Glomerular endothelial cell (primary cell): ENCODE results near the gene C1QTNF1. TPM values are rescaled to one million over a fixed set of nuclear protein-coding genes. Genes with fewer than 3 reads are reported as not detected.

ENCODE experiments used
- DNase-seq: peaks from one replicate; pipeline ENCODE4 v3.0.0-alpha.2; 2011; ENCODE audit warnings: low read depth, low spot score; ENCODE audit errors: extremely low read depth
- total RNA-seq: library from RNA; depleted of rRNA; stranded (reverse); fragments of >200 nt; gene quantifications from 2 replicates; pipeline ENCODE4 v1.2.3, GENCODE V29; 2015

The C1QTNF1 gene, protein sequence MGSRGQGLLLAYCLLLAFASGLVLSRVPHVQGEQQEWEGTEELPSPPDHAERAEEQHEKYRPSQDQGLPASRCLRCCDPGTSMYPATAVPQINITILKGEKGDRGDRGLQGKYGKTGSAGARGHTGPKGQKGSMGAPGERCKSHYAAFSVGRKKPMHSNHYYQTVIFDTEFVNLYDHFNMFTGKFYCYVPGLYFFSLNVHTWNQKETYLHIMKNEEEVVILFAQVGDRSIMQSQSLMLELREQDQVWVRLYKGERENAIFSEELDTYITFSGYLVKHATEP
- total RNA-seq = 5.5 and 7.3 TPM in 2 replicates

DNA sequence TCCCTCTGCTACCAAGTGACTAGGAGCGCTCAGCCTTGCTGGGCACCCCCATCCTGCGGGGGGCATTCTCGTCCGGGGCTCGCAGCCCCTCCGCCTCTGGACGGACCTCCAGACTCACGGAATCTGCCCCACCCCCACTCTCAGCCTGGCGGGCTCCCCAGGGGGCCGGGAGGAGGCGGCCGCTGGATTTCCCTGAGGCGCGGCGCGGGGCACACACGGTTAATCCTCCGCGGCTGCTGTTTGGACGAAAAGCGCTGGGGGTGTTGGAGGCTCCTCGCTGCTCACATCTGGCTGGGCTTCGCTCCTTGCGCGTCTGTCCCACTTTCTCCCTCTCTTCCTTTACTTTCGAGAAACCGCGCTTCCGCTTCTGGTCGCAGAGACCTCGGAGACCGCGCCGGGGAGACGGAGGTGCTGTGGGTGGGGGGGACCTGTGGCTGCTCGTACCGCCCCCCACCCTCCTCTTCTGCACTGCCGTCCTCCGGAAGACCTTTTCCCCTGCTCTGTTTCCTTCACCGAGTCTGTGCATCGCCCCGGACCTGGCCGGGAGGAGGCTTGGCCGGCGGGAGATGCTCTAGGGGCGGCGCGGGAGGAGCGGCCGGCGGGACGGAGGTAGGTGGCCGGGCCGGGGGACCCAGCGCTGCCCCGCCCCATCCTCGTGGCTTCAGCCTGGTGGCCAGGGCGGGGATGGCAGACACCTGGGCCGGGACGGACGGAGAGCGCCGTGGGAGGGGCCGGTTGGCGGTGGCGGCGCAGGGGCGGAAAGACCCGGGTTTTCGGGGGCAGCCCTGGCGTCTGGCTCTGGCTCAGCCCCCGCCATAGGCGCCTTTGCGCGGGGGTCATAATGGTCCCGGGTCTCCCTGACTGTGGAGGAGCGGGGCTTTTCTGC lies at the start of gene C1QTNF1:
TSS of gene C1QTNF1 (plus strand) at position 284 of the 886 bp plus-strand sequence. CDS start 19,800 bp downstream, outside the sequence.
- no peak for DNase-seq

DNA sequence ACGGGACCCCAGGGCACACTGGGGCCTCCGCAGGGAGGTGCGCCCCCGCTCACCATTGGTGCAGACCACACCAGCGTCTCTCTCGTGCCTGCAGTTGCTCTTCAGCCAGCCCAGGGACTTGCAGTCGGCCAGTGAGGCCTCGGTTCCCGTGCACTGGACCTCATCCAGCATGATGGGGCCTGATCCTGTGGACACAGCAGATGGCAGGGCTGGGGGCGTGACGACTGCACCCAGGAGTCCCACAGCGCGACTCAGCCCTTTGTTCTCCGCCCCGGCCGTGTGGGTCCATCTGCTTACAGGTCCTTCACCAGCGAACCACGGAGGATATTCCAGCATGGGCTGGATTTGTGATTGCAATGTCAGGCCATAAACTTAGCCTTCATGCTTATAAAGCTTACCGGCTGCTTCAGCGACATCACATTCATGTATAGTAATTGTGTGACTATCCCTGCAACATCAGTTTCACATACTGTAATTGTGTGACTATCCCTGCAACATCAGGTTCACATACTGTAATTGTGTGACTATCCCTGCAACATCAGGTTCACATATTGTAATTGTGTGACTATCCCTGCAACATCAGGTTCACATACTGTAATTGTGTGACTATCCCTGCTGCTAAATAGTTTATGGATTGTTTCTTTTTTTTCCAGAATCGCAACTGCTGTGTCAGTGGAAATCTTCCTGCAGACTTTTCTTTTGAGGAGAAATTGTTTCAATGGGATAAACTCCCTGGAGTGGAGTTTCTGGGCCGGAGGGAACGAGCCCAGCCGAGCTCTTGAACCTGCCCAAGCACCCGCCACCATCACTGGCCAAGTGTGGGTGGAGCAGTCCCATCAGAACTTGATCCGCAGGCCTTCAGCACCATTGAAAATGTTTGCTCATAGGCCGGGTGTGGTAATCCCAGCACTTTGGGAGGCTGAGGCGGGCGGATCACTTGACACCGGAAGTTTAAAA lies 49.1 kb upstream of the C1QTNF1 start:
- DNase-seq = peak; percentile 16

DNA sequence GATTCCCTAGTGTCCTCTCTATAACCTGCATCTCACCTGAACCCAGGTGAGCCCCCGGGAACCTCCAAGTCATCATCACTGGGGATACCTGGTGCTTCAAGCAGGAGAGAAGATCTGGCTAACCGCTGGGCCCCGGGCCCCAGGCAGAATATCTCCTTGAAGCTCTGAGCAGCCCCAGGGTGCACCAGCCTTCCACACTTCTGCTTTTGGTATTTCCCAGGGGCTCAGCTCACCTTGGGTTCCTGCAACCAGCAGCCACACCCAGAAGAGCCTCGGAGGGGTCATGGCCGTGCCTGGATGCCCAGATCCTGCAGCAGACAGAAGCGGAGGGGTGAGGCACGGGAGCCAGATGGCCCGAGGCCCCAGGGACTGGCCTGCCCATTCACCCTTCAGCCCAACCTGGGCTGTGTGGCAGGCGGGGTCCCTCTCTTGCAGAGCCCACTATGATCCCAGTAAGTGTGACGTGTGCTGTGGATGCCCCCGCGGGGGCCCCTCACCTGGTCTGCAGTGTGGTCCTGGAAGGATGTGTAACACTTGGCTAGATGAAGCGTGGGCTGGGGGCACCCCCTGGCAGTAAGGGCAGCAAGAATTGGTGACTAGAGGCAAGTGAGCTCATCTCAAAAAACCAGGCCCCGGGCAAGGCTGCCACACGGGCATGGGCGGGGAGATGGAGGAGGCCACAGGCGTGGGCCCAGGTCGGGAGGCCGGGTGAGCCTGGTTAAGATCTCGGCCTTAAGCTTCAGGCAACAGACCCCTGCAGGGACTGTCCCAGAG lies 46.9 kb upstream of the C1QTNF1 start:
- DNase-seq = no peak

DNA sequence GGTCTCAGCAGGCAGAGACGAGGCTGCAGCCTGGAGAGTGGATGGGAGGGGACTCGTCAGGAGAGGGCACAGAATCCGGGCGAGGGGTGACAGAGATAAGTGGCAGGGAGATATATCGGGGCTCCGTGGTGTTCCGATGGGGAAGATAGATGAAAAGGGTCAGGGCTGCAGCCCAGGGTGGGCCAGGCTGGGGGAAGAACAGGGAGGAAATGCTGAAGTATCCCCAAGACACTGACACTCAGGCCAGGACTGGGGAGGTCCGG lies 46.4 kb upstream of the C1QTNF1 start:
- DNase-seq = no peak

DNA sequence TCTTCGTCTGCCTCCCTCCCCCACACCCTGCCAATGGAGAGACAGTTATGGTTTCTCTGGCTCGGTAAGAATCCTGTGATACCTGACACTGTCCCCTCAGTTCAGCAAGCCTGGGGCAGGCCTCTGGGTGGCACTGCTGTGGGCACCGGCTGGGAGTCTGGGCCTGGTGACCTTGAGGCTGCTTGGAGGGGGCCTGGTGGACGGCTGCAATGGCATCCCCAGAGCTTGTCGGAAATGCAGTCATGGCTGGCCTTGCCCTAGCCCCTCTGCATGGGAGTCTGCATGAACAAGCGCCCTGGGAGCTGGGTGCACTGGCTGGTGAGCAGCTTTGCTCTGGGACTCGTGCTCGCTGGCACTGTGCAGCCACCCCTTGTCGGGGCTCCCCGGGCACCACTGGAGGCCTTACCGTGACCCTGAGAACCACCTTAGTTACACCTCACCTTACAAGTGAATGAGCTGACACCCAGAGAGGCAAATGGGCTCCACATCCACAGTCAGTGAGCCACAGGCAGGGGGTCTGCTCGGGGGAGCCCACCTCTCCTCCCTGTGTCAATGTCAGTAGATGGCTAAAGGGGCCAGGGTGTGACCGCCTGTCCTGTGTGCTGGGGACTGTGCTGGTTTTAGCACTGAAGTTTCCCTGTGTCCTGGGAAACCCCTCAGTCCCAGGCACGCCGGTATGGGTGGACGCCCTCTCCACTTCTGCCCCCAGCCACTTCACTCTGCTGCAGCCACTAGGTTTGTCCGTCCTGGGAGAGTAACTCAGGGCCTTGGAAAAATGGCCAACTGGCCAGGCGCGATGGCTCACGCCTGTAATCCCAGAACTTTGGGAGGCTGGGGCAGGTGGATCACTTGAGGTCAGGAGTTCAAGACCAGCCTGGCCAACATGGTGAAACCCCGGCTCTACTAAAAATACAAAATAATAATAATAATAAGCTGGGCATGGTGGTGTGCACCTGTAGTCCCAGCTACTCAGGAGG lies 45.7 kb upstream of the C1QTNF1 start:
- DNase-seq = no peak

DNA sequence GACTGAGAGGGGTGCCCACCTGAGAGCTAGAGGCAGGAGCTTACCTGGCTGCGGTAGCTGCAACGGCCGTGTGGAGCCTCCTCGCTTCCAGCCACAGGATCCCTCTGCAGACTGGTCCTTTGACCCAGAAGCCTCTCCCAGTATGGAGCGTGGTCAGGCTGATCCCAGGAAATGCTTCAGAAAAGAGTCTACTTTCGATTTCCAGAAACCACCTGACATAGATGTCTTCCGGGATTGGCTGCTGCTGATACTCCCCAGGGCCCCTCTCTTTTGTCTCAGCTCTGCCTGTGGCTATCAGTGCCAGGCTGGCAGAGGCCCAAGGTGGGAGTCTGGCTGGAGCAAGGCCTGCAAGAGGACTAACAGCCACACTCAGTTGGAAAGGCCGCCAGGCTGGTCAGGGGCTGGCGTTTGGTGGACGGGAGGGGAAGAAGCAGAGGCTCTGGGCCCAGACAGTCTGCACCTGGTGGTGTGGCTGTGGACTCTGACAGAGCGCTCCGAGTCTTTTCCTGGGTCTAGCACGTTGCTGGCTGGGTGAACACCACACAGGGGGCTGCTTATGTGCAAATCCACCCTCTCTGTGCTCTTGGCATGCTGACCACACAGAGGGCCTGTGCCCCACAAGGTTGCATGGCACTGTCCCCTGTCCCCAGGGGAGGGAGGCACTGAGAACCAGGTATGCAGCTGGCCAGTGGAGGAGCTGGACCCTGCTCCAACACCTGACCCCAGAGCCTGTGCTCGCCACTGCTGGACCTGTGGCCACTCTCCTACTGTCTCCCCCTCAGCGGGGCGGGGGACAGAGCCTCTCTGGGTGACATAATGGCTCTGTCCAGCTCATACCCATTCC lies 44.0 kb upstream of the C1QTNF1 start, which contains the start of gene LGALS3BP:
TSS of gene LGALS3BP (minus strand) at position 144 of the 844 bp plus-strand sequence. CDS start 2,732 bp downstream, outside the sequence.
- no peak for DNase-seq

DNA sequence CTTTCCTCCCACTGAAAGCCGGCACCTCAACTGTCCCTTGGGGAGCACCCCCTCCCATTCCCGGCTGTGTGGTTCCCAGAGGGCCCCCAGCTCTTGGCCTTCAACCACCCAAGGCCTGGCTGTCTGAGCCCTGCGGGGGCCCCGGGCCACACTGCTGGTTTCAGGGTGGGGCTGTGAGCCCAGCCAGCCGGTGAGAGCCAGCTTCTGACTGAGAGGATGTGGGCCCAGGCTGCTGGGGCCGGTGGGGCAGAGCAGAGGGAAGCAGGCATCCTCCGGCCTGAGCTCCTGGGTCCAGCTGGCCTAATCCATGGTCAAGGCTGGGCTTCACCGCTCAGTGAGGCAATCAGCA lies 43.4 kb upstream of the C1QTNF1 start:
- DNase-seq = no peak

DNA sequence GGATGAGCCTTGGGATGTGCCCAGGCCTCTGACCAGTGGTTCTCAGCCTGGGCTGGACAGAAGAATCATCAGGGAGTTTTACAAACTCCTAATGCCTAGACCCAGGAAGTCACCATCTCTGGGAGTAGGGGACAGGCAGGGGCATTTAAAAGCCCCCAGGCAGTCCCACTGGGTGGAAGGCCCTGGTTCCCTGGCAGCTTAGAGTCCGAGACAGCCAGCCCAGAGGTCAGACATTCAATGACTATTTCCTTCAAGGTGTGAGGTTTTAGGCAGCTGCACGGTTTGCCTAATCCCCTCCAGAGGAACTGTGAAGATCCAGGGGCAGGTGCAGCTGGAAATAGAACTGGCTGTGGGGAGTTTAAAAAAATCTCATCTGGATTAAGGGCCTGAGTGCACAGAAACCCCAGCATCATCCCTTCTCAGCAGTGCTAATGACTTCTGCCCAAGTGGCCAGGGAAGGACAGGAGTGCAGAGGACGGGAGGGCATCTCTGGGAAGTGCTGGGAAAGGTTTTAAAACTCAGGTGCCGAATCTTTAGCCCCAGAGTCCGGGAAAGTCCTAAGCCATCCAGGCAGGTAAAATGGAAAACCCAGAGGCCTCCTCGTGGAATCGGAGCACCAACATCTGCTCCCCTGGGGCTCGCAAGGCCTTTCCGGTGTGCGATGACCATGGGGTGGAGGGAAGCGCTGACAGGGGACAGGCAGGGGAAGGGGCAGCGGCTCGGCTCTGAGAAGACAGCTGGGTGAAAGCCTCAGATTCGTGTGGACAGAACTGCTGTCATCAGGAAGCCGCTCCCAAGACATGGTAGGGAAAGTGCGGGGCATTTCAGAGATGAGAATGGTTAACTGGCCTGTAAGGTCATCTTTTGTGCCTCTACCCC lies 42.7 kb upstream of the C1QTNF1 start:
- no peak for DNase-seq

DNA sequence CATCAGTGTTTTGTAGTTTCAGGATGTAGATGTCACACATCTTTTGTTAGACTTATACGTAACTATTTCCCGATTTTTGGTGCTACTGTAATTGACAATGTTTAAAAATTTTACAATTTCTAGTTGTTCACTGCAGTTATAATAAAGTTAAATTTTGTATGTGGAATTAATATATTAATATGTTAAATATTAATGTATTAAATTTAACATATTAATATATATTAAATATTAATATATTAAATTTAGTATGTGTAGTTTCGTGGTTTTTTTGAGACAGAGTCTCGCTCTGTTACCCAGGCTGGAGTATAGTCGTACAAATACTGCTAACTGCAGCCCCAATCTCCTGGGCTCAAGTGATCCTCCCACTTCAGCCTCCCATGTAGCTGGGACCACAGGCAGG lies 38.6 kb upstream of the C1QTNF1 start:
- no peak for DNase-seq

DNA sequence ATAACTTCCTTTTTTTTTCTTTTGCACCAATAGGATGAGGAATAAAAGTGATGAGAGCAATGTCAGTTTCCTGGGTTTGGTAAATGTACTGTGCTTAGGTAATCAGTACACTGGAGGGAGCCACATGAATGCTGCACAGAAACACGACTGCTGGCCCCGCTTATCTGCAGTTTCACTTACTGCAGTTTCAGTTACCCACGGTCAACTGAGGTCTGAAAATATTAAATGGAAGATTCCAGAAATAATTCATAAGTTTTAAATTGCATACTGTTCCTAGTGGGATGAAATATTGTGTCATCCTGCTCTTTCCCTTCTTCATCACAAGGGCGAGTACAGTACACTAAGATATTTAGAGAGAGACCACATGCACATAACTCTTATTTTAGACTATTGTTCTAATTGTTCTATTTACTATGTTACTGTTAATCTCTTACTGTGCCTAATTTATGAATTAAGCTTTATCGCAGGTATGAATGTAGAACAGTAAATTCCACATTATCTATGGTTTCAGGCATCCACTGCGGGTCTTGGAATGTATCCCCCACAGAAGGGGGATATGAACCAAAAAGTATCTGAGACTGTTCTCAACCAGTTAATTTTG lies 37.8 kb upstream of the C1QTNF1 start:
- DNase-seq = no peak

DNA sequence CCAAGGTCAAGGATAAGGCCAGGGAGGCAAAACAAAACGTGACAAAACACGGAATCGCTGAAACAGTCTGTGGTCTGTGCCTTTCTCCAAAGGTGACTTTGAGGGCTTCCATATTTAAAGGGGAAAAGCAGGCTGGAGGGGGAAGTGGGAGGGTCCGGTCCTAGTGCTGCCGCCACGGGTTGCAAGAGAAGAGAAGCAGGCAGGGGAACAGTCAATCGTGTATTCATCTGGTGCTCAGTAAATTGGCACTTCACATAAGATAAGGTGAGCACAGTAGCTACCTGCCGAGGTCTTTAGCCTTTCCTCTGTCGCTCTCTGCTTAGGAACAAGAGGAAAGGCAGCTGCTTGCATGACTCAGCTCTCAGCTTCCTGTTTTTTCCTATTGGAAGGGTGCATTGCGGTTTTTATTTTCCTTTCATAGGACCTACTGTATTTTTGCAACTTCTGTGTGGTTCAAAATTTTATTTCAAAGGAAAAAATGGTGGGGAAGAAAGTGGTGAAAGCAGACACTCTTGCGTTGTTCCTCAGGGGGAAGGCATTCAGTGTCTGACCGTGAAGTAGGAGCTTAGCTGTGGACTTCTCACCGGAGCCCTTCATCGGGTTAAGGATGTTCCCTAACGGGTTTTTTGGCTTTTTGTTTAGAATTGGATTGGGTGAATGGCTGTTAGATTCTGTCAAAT lies 37.2 kb upstream of the C1QTNF1 start:
- no peak for DNase-seq

DNA sequence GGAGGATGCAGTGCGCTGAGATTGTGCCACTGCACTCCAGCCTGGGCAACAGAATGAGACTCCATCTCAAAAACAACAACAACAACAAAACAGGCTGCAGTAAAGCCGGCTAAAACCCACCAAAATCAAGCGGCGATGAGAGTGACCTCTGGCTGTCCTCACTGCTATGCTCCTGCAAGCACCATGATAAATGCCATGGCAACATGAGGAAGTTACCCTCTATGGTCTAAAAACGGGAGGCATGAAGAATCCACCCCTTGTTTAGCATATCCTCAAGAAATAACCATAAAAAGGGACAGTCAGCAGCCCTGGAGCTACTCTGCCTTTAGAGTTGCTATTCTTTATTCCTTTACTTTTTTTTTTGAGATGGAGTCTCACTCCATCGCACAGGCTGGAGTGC lies 35.8 kb upstream of the C1QTNF1 start:
- DNase-seq = no peak

DNA sequence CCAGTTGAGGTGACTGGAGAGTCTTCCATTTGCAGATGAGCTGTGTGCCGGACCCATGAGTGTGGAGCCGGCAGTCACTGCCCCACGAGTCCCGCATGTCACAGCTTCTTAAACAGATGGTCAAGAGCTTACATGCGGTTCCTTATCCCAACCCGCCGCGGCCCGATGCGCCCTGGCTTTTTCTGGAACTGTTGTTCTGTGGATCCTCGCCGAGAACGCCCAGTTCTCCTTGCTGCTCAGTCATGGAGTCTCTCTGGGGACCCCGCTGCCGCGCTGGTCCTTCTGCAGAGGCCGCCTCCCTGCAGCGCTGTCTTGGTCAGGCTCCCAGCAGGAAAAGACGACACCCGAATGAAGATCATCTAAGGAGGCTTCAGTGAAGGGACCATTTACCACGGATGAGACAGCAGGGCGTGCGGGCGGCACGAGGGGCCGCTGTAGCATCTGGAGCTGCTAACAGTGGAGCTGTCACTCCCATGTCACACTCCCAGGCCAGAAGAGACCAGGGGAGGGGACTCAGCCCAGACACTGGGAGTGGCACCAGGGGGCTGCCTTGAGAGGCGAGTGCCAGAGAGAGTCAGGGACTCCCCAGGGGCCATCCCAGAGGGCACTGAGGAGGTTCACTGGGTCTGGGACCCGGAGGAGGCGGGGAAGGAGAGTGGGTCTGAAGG lies 33.5 kb upstream of the C1QTNF1 start:
- no peak for DNase-seq

DNA sequence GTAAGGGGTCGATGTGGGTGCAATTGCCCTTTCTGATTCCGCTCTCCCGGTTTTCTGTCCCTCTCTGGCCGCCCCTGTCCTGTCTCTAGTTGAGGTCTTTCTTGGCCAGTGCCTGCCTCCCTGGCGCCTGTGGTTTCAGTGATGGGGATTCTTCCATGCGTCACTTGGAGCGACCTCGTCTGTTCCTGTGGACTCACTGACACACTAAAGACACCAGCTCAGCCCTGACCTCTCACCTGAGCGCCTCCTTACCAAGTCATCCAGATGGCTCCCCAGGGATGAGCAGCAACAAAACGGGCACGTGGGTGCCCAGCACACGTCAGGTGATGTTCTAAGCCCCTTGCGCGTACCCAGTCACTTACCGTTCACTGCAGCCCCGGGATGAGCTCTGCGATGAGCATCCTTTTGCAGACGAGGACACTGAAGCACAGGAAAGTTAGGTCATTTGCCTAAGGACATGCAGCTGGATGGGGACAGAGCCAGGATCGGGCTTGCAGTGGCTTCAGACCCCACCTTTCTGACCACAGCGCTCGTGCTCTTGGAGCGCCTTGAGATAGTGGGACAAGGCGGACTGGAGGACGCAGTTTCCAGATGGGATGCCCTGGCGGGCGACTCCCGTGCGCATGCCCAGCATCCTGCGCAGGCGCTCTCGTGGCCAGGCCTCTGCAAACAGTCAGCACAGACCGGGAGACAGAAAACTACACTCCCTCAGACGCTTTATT lies 32.8 kb upstream of the C1QTNF1 start:
- DNase-seq = no peak

DNA sequence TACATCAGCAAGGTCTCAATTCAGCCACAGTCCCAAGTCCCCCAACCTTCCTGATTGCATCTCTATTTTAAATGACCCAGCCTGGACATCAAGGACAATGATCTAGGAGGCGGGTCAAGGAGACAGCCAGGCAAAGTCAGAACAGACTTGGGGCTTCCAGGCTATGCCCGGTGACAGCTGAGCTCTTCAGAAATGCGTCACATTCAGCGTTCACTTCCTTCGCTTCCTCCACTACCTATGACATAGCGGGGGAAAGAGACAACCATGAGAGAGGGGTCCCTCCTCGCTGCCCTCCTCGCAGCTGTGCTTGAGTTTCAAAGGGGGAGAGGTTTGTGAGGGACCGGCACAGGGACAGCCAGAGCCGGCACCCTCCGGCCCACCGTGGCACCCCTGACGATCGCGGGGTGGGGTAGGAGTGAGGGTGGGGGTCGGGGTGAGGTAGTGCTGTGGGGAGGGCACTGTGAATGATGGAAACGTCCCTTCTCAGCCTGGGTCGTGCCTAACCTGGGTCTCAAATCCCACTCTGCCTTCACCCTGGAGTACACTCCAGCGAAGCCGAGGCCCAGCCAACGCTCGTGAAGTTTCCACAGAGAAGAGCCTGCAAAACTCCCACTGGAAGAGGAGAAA lies 31.9 kb upstream of the C1QTNF1 start:
- no peak for DNase-seq
